ENCODE results near the gene NCK1.

- TF ChIP-seq POLR2AphosphoS5 (IDR thresholded peaks at IDR 0.05; ENCODE audit: low read depth, low read length) (no peak), TAF1 (IDR thresholded peaks at IDR 0.05; ENCODE audit: borderline replicate concordance, insufficient read depth, low read length) (no peak)
- TF ChIP-seq, protein P1, sequence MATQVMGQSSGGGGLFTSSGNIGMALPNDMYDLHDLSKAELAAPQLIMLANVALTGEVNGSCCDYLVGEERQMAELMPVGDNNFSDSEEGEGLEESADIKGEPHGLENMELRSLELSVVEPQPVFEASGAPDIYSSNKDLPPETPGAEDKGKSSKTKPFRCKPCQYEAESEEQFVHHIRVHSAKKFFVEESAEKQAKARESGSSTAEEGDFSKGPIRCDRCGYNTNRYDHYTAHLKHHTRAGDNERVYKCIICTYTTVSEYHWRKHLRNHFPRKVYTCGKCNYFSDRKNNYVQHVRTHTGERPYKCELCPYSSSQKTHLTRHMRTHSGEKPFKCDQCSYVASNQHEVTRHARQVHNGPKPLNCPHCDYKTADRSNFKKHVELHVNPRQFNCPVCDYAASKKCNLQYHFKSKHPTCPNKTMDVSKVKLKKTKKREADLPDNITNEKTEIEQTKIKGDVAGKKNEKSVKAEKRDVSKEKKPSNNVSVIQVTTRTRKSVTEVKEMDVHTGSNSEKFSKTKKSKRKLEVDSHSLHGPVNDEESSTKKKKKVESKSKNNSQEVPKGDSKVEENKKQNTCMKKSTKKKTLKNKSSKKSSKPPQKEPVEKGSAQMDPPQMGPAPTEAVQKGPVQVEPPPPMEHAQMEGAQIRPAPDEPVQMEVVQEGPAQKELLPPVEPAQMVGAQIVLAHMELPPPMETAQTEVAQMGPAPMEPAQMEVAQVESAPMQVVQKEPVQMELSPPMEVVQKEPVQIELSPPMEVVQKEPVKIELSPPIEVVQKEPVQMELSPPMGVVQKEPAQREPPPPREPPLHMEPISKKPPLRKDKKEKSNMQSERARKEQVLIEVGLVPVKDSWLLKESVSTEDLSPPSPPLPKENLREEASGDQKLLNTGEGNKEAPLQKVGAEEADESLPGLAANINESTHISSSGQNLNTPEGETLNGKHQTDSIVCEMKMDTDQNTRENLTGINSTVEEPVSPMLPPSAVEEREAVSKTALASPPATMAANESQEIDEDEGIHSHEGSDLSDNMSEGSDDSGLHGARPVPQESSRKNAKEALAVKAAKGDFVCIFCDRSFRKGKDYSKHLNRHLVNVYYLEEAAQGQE (IDR thresholded peaks at IDR 0.05; ENCODE audit: insufficient read depth in 1 of 2, low read depth in 2 of 2, low read length in 2 of 2), result no peak
Observed at GRCh38 chr3:136913168-136913567, 51.2 kb downstream of the NCK1 start.
